HUES6 (cell line): ENCODE measurements around the gene ILKAP.

Experiments
- H3K27ac ChIP-seq: 2 replicates; pipeline ENCODE4 v1.7.0; 2013; ENCODE audit warnings: low read depth, mild to moderate bottlenecking, low read length, inconsistent platforms
- H3K27me3 ChIP-seq: 2 replicates; pipeline ENCODE4 v1.6.1; 2013; ENCODE audit warnings: low read length; ENCODE audit not compliant: control insufficient read depth, insufficient read depth
- H3K36me3 ChIP-seq: 2 replicates; pipeline ENCODE4 v1.6.1; 2013; ENCODE audit warnings: low read length; ENCODE audit not compliant: control insufficient read depth, insufficient read depth
- H3K4me1 ChIP-seq: 2 replicates; pipeline ENCODE4 v1.6.1; 2013; ENCODE audit warnings: low read length; ENCODE audit not compliant: control insufficient read depth, insufficient read depth
- H3K4me3 ChIP-seq: 2 replicates; pipeline ENCODE4 v1.5.1; 2013; ENCODE audit warnings: low read depth, low read length
- H3K9ac ChIP-seq: one replicate; pipeline ENCODE4 v1.6.1; 2013; ENCODE audit warnings: mild to moderate bottlenecking, low read length
- H3K9me3 ChIP-seq: 2 replicates; pipeline ENCODE4 v1.6.1; 2013; ENCODE audit warnings: low read depth, low read length; ENCODE audit not compliant: control insufficient read depth, insufficient read depth

Gene ILKAP

GRCh38 chr2:238139196-238140039, 64.1 kb downstream of the ILKAP start:
- Histone ChIP-seq H3K27ac (no peak overlapping the region), H3K4me3 (no peak overlapping the region), H3K27me3 (no peaks in the 10 kb centered on the region), H3K36me3 (no peaks in the 10 kb centered on the region), H3K4me1 (peaks cover 11% of the 10 kb centered on the region; the same call in 1 of the 2 replicates), H3K9me3 (no peaks in the 10 kb centered on the region), H3K9ac (no peak overlapping the region)

GRCh38 chr2:238138331-238139195, 64.9 kb downstream of the ILKAP start, which contains the start of gene KLHL30:
Gene KLHL30, plus strand, starts transcription at chr2:238138668. Its CDS starts 2,087 bp downstream, at chr2:238140755.
- no peak within 1 kb of the TSS for H3K9ac ChIP-seq
- no peaks in the 10 kb centered on the region for H3K36me3 ChIP-seq
- no peaks in the 10 kb centered on the region for H3K9me3 ChIP-seq
- peaks cover 11% of the 10 kb centered on the region; the same call in 1 of the 2 replicates for H3K4me1 ChIP-seq
- no peaks in the 10 kb centered on the region for H3K27me3 ChIP-seq
- no peak within 1 kb of the TSS for H3K27ac ChIP-seq
- H3K4me3 ChIP-seq: no peak within 1 kb of the TSS

- H3K9ac ChIP-seq: no peak overlapping the region
- no peaks in the 10 kb centered on the region for H3K9me3 ChIP-seq
- H3K4me1 ChIP-seq: peaks cover 11% of the 10 kb centered on the region; the same call in 1 of the 2 replicates
- H3K4me3 ChIP-seq: no peak overlapping the region
- H3K27ac ChIP-seq: no peak overlapping the region
- H3K36me3 ChIP-seq: no peaks in the 10 kb centered on the region
- H3K27me3 ChIP-seq: no peaks in the 10 kb centered on the region
Observed at GRCh38 chr2:238137885-238138284, 65.6 kb downstream of the ILKAP start.

- Histone ChIP-seq H3K27ac (no peak overlapping the region), H3K27me3 (no peaks in the 10 kb centered on the region), H3K9ac (no peak overlapping the region), H3K9me3 (no peaks in the 10 kb centered on the region), H3K4me1 (peaks cover 11% of the 10 kb centered on the region; the same call in 1 of the 2 replicates), H3K4me3 (no peak overlapping the region), H3K36me3 (no peaks in the 10 kb centered on the region)
Observed at GRCh38 chr2:238136820-238137537, 66.5 kb downstream of the ILKAP start.

- Histone ChIP-seq H3K36me3 (no peaks in the 10 kb centered on the region), H3K27ac (no peak overlapping the region), H3K9me3 (no peaks in the 10 kb centered on the region), H3K27me3 (no peaks in the 10 kb centered on the region), H3K4me1 (peaks cover 11% of the 10 kb centered on the region; the same call in 1 of the 2 replicates), H3K4me3 (no peak overlapping the region), H3K9ac (no peak overlapping the region)
Observed at GRCh38 chr2:238135601-238136150, 67.8 kb downstream of the ILKAP start.

GRCh38 chr2:238134393-238134785, 69.1 kb downstream of the ILKAP start:
- Histone ChIP-seq H3K36me3 (no peaks in the 10 kb centered on the region), H3K4me1 (peaks cover 11% of the 10 kb centered on the region; the same call in 1 of the 2 replicates), H3K9ac (no peak overlapping the region), H3K4me3 (no peak overlapping the region), H3K27ac (no peak overlapping the region), H3K27me3 (no peaks in the 10 kb centered on the region), H3K9me3 (no peaks in the 10 kb centered on the region)

GRCh38 chr2:238133499-238134392, 69.7 kb downstream of the ILKAP start:
- Histone ChIP-seq H3K27me3 (no peaks in the 10 kb centered on the region), H3K9me3 (no peaks in the 10 kb centered on the region), H3K9ac (no peak overlapping the region), H3K4me3 (no peak overlapping the region), H3K36me3 (no peaks in the 10 kb centered on the region), H3K27ac (no peak overlapping the region), H3K4me1 (peaks cover 7% of the 10 kb centered on the region; the same call in 1 of the 2 replicates)

GRCh38 chr2:238132463-238133450, 70.7 kb downstream of the ILKAP start:
- Histone ChIP-seq H3K9me3 (no peaks in the 10 kb centered on the region), H3K4me3 (no peak overlapping the region), H3K9ac (no peak overlapping the region), H3K27me3 (no peaks in the 10 kb centered on the region), H3K27ac (no peak overlapping the region), H3K4me1 (no peaks in the 10 kb centered on the region), H3K36me3 (no peaks in the 10 kb centered on the region)

GRCh38 chr2:238131761-238132462, 71.6 kb downstream of the ILKAP start:
- Histone ChIP-seq H3K27me3 (no peaks in the 10 kb centered on the region), H3K4me3 (no peak overlapping the region), H3K9me3 (no peaks in the 10 kb centered on the region), H3K4me1 (peaks cover 3% of the 10 kb centered on the region; the same call in 1 of the 2 replicates), H3K36me3 (no peaks in the 10 kb centered on the region), H3K27ac (no peak overlapping the region), H3K9ac (no peak overlapping the region)
